HG03457 (cell line): ENCODE results near the gene NRXN3.
A peak's percentile ranks its signal among the peaks of the same experiment; 100 is the strongest.
"Not testable (repeated sequence)": the region's sequence is repeated elsewhere in the genome, so short reads cannot be mapped to it uniquely, and the experiment has no call there.

ENCODE experiments used
- ATAC-seq: cut with Tn5 transposase; IDR thresholded peaks from one replicate; pipeline ENCODE4 v1.9.1; 2021; ENCODE audit warnings: moderate number of reproducible peaks; ENCODE audit not compliant: unreplicated experiment

Gene NRXN3

GRCh38 chr14:78399316-78399889 is 229.2 kb downstream of the NRXN3 start:
- ATAC-seq = no peak

- ATAC-seq = no peak
Observed at GRCh38 chr14:78401866-78402265, 231.7 kb downstream of the NRXN3 start.

GRCh38 chr14:78403278-78403815 is 233.2 kb downstream of the NRXN3 start:
- ATAC-seq = peak; percentile 72

- no peak for ATAC-seq
Observed at GRCh38 chr14:78405079-78405856, 235.1 kb downstream of the NRXN3 start.

- no peak for ATAC-seq
Observed at GRCh38 chr14:78412475-78412874, 242.3 kb downstream of the NRXN3 start.

- no peak for ATAC-seq
Observed at GRCh38 chr14:78414172-78414571, 244.0 kb downstream of the NRXN3 start.

GRCh38 chr14:78417532-78417931 is 247.4 kb downstream of the NRXN3 start:
- ATAC-seq = no peak

GRCh38 chr14:78424311-78424710 is 254.1 kb downstream of the NRXN3 start:
- no peak for ATAC-seq

- ATAC-seq = no peak
Observed at GRCh38 chr14:78425330-78425729, 255.2 kb downstream of the NRXN3 start.

GRCh38 chr14:78425782-78426181 is 255.6 kb downstream of the NRXN3 start:
- ATAC-seq = no peak

- no peak for ATAC-seq
Observed at GRCh38 chr14:78432046-78432445, 261.9 kb downstream of the NRXN3 start.

- not testable (repeated sequence) for ATAC-seq
Observed at GRCh38 chr14:78437448-78437847, 267.3 kb downstream of the NRXN3 start.

GRCh38 chr14:78440356-78440894 is 270.3 kb downstream of the NRXN3 start:
- no peak for ATAC-seq

GRCh38 chr14:78443834-78444233 is 273.7 kb downstream of the NRXN3 start:
- ATAC-seq = no peak

GRCh38 chr14:78445275-78445674 is 275.1 kb downstream of the NRXN3 start:
- ATAC-seq = no peak

GRCh38 chr14:78446807-78447206 is 276.6 kb downstream of the NRXN3 start:
- ATAC-seq = no peak

GRCh38 chr14:78448164-78449094 is 278.3 kb downstream of the NRXN3 start:
- ATAC-seq = peak; percentile 78

GRCh38 chr14:78450669-78451318 is 280.6 kb downstream of the NRXN3 start:
- ATAC-seq = no peak

GRCh38 chr14:78451319-78451695 is 281.1 kb downstream of the NRXN3 start:
- no peak for ATAC-seq

GRCh38 chr14:78455896-78456435 is 285.8 kb downstream of the NRXN3 start:
- ATAC-seq = no peak
